Mesendoderm (in vitro differentiated cells): ENCODE results near the gene MAP4K2.

Experiments
- DNase-seq: peaks from one replicate; pipeline ENCODE4 v3.0.0; 2013
- H2AK5ac ChIP-seq: 2 replicates; pipeline ENCODE4 v1.6.1; 2013; ENCODE audit warnings: low read length, inconsistent platforms
- H2BK120ac ChIP-seq: 2 replicates; pipeline ENCODE4 v1.6.1; 2013; ENCODE audit warnings: low read depth, mild to moderate bottlenecking, low read length, moderate library complexity, mixed read lengths
- H2BK15ac ChIP-seq: replicated peaks from 2 replicates; pipeline ENCODE4 v1.6.1; 2013; ENCODE audit warnings: low read depth, mild to moderate bottlenecking, moderate library complexity
- H2BK5ac ChIP-seq: 2 replicates; pipeline ENCODE4 v1.6.1; 2013; ENCODE audit warnings: low read length, inconsistent platforms
- H3K18ac ChIP-seq: 2 replicates; pipeline ENCODE4 v1.6.1; 2013; ENCODE audit warnings: mild to moderate bottlenecking, low read length, mixed read lengths
- H3K23ac ChIP-seq: one replicate; pipeline ENCODE4 v1.6.1; 2013; ENCODE audit warnings: low read length
- H3K27ac ChIP-seq: 2 replicates; pipeline ENCODE4 v1.5.1; 2013; ENCODE audit warnings: low read depth, mild to moderate bottlenecking, inconsistent platforms, low read length, moderate library complexity
- H3K27me3 ChIP-seq: 2 replicates; pipeline ENCODE4 v1.6.1; 2013; ENCODE audit warnings: low read length, control low read depth, mild to moderate bottlenecking, inconsistent platforms; ENCODE audit not compliant: insufficient read depth, poor library complexity
- H3K36me3 ChIP-seq: 2 replicates; pipeline ENCODE4 v1.6.1; 2013; ENCODE audit warnings: low read length, inconsistent platforms; ENCODE audit not compliant: control insufficient read depth, insufficient read depth
- H3K4ac ChIP-seq: one replicate; pipeline ENCODE4 v1.6.1; 2013; ENCODE audit warnings: low read depth, mild to moderate bottlenecking, low read length, moderate library complexity
- H3K4me1 ChIP-seq: 2 replicates; pipeline ENCODE4 v1.6.1; 2013; ENCODE audit warnings: low read depth, low read length, inconsistent platforms; ENCODE audit not compliant: control insufficient read depth
- H3K4me2 ChIP-seq: 2 replicates; pipeline ENCODE4 v1.6.1; 2013; ENCODE audit warnings: low read length
- H3K4me3 ChIP-seq: 2 replicates; pipeline ENCODE4 v1.5.1; 2013; ENCODE audit warnings: mild to moderate bottlenecking, low read length
- H3K56ac ChIP-seq: one replicate; pipeline ENCODE4 v1.6.1; 2013; ENCODE audit warnings: low read length
- H3K79me1 ChIP-seq: 2 replicates; pipeline ENCODE4 v1.6.1; 2013; ENCODE audit warnings: low read length, inconsistent platforms
- H3K79me2 ChIP-seq: 2 replicates; pipeline ENCODE4 v1.6.1; 2013; ENCODE audit warnings: mild to moderate bottlenecking, low read length; ENCODE audit not compliant: control insufficient read depth, insufficient read depth
- H3K9ac ChIP-seq: 2 replicates; pipeline ENCODE4 v1.6.1; 2013; ENCODE audit warnings: low read length, inconsistent platforms
- H4K5ac ChIP-seq: one replicate; pipeline ENCODE4 v1.6.1; 2013; ENCODE audit warnings: low read length
- H4K8ac ChIP-seq: one replicate; pipeline ENCODE4 v1.6.1; 2013; ENCODE audit warnings: low read depth, mild to moderate bottlenecking, control low read depth, low read length, moderate library complexity
- WGBS: extraction: QIAGEN DNeasy Blood & Tissue Kit; methylation state at CpG from one replicate; pipeline ENCODE4 v1.1.7; 2013; ENCODE audit warnings: low lambda C conversion rate, missing lambda C conversion rate; ENCODE audit not compliant: insufficient coverage; ENCODE audit errors: extremely low coverage; 5-methylcytosine and 5-hydroxymethylcytosine counted together

The MAP4K2 gene

GRCh38 chr11:64751136-64751535 lies 51.9 kb downstream of the MAP4K2 start:
- Histone ChIP-seq H3K23ac (no peak overlapping the region), H2BK15ac (no peak overlapping the region), H2AK5ac (no peak overlapping the region), H3K4me1 (no peaks in the 10 kb centered on the region), H3K79me1 (no peaks in the 10 kb centered on the region), H3K27me3 (no peaks in the 10 kb centered on the region), H4K5ac (no peak overlapping the region), H3K4ac (no peak overlapping the region), H3K27ac (no peak overlapping the region), H3K79me2 (no peaks in the 10 kb centered on the region), H3K4me3 (no peak overlapping the region), H3K9ac (no peak overlapping the region), H2BK5ac (no peak overlapping the region), H3K18ac (no peak overlapping the region), H2BK120ac (no peak overlapping the region), H3K56ac (no peak overlapping the region), H3K4me2 (no peak overlapping the region), H4K8ac (no peak overlapping the region), H3K36me3 (no peaks in the 10 kb centered on the region)
- no peak for DNase-seq
- WGBS = no CpG with 5 or more reads among the region's 9 CpGs

DNA sequence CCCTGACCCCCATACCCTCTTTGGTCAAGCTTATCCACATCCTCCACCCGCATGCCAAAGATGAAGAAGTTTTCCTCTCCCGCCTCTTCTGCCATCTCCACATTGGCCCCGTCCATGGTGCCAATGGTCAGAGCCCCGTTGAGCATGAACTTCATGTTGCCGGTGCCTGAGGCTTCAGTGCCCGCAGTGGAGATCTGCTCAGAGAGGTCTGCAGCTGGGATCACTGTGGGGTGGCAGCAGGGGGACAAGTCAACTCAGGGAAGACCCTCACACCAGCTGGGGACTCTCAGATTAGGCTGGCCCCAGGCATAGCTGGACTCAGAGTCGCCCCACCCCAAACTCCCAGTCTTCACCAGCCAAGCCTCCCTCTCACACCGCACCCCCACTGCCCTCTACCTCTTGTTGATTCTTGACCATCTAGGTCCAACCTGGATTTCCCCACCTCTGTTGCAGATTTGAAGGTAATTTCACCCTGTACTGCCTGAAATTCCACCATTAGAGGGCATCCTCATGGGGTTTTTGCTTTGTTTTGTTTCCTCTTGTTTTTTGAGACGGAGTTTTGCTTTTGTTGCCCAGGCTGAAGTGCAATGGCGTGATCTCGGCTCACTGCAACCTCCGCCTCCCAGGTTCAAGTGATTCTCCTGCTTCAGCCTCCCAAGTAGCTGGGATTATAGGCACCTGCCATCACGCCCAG lies 52.5 kb downstream of the MAP4K2 start:
- Histone ChIP-seq H2BK5ac (no peak overlapping the region), H3K23ac (no peak overlapping the region), H3K79me1 (no peaks in the 10 kb centered on the region), H2BK15ac (no peak overlapping the region), H3K36me3 (no peaks in the 10 kb centered on the region), H3K27me3 (no peaks in the 10 kb centered on the region), H3K18ac (no peak overlapping the region), H3K9ac (no peak overlapping the region), H3K79me2 (no peaks in the 10 kb centered on the region), H4K5ac (no peak overlapping the region), H2AK5ac (no peak overlapping the region), H3K4me2 (no peak overlapping the region), H3K4me1 (no peaks in the 10 kb centered on the region), H2BK120ac (no peak overlapping the region), H3K27ac (no peak overlapping the region), H4K8ac (no peak overlapping the region), H3K56ac (no peak overlapping the region), H3K4me3 (no peak overlapping the region), H3K4ac (no peak overlapping the region)
- WGBS = no CpG with 5 or more reads among the region's 13 CpGs
- DNase-seq = no peak

DNA sequence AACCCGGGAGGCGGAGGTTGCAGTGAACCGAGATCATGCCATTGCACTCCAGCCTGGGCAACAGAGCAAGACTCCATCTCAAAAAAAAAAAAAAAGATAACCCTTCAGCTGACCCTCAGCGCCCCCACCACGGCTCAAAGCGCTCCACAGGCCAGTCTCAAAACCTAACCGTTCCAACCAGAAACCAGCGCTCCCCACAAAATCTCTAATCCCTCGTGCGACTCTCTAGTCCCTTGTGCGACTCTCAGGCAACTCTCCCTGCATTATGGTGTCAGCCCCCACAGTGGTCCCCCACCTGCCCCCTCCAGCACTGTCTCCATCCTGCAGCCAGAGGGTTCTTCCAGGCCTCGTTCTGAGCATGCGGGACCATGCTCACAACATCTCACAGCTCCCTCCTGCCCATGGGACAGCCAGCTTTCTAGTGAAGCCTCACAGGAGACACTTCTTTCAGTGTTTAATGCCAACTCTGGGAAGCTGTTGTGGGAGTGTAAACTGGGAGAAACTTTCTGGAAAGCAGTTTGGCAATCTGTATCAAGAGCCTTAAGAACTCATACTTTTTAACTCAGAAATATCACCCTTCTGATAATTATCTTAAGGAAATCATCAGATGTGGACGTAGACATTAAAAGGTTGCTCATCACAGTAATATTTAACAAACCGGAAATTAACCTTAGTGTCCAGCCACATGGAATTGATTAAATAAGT lies 54.9 kb downstream of the MAP4K2 start:
- no peak overlapping the region for H3K27ac ChIP-seq
- H2BK15ac ChIP-seq = no peak overlapping the region
- no peak for DNase-seq
- H3K79me1 ChIP-seq = no peaks in the 10 kb centered on the region
- H3K56ac ChIP-seq = no peak overlapping the region
- no peak overlapping the region for H3K4me3 ChIP-seq
- no peak overlapping the region for H3K9ac ChIP-seq
- no peak overlapping the region for H3K18ac ChIP-seq
- H2BK5ac ChIP-seq = no peak overlapping the region
- no peaks in the 10 kb centered on the region for H3K4me1 ChIP-seq
- H3K4me2 ChIP-seq = no peak overlapping the region
- no peak overlapping the region for H3K23ac ChIP-seq
- H4K8ac ChIP-seq = no peak overlapping the region
- no peak overlapping the region for H2BK120ac ChIP-seq
- no peaks in the 10 kb centered on the region for H3K36me3 ChIP-seq
- peaks cover 12% of the 10 kb centered on the region for H3K27me3 ChIP-seq
- H3K79me2 ChIP-seq = no peaks in the 10 kb centered on the region
- H4K5ac ChIP-seq = no peak overlapping the region
- H3K4ac ChIP-seq = no peak overlapping the region
- WGBS = no CpG with 5 or more reads among the region's 15 CpGs
- no peak overlapping the region for H2AK5ac ChIP-seq

GRCh38 chr11:64746486-64746885 lies 56.5 kb downstream of the MAP4K2 start:
- Histone ChIP-seq H2BK15ac (no peak overlapping the region), H2AK5ac (no peak overlapping the region), H3K27ac (no peak overlapping the region), H3K56ac (no peak overlapping the region), H4K8ac (no peak overlapping the region), H2BK5ac (no peak overlapping the region), H3K27me3 (peaks cover 21% of the 10 kb centered on the region), H4K5ac (no peak overlapping the region), H3K4me3 (no peak overlapping the region), H3K4ac (no peak overlapping the region), H3K9ac (no peak overlapping the region), H3K4me2 (no peak overlapping the region), H2BK120ac (no peak overlapping the region), H3K36me3 (no peaks in the 10 kb centered on the region), H3K79me1 (no peaks in the 10 kb centered on the region), H3K4me1 (no peaks in the 10 kb centered on the region), H3K23ac (no peak overlapping the region), H3K79me2 (no peaks in the 10 kb centered on the region), H3K18ac (no peak overlapping the region)
- WGBS = no CpG with 5 or more reads among the region's 10 CpGs
- DNase-seq = no peak

DNA sequence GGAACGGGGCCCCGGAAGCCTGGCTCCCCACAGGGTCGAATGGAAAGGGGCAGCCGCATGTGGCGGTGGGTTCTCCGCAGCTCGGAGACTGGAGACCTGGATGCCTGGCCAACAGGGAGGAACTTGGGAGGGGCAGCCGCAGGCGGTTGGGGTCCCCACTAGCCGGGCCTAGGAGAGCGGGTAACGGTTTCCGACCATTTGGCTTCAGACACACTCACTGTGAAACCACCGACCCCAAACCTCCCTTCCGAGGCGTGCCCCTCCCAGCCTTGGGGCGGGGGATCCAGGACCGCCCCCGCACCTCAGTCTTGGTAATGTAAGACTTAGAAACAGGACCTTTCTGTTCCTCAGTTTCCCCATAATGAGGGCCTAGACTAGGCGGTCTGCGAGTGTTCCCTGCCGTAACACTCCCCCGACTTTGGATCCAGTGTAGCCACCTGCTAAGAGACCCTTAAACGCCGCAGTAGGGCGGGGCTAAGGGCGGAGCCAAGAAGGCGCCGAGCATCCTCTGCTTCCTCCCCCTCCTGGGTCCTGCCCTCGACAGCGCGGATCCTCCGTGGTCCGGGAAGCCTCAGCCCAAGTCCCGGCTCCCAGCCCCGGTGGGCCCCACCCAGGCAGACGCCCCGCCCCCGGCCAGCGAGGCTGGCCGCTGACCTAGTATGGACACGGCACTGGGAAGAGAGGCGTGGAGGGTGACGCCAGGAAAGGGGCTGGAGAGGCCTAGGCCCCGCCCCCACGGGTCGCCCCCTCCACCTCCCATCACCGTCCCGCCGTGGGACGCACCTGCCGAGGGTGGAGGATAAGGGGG lies 57.3 kb downstream of the MAP4K2 start:
- WGBS = no CpG with 5 or more reads among the region's 52 CpGs
- no peak overlapping the region for H3K27ac ChIP-seq
- peak; percentile 65 for DNase-seq

More for the DNA sequence above, 57.3 kb downstream of the MAP4K2 start:
- H2BK15ac ChIP-seq = no peak overlapping the region
- no peaks in the 10 kb centered on the region for H3K36me3 ChIP-seq
- no peak overlapping the region for H2BK120ac ChIP-seq
- H2AK5ac ChIP-seq = no peak overlapping the region
- H3K18ac ChIP-seq = peak overlapping the region; percentile 53
- no peak overlapping the region for H3K9ac ChIP-seq
- peaks cover 21% of the 10 kb centered on the region for H3K27me3 ChIP-seq
- H2BK5ac ChIP-seq = no peak overlapping the region
- H3K4me3 ChIP-seq = peak overlapping the region; percentile 22
- H3K4me1 ChIP-seq = no peaks in the 10 kb centered on the region
- no peaks in the 10 kb centered on the region for H3K79me1 ChIP-seq
- no peak overlapping the region for H3K56ac ChIP-seq
- H3K4me2 ChIP-seq = peak overlapping the region; percentile 88
- no peak overlapping the region for H3K23ac ChIP-seq
- H4K5ac ChIP-seq = no peak overlapping the region
- no peak overlapping the region for H3K4ac ChIP-seq
- H3K79me2 ChIP-seq = no peaks in the 10 kb centered on the region
- H4K8ac ChIP-seq = no peak overlapping the region
